T-cell (primary cell): ENCODE data around the gene KIF17. TPM values are rescaled to one million over a fixed set of nuclear protein-coding genes. Genes with fewer than 3 reads are reported as not detected.

ENCODE experiments used
- ATAC-seq, 4 experiments: fragments of 200-7000 bp in 3 of 4; fragments of 150-1000 bp in 1 of 4; cut with Tn5 transposase; replicated peaks in 1 of 4; 1 replicate in 3 of 4; 2 replicates in 1 of 4; pipeline ENCODE4 v1.10.0; 2021; ENCODE audit warnings: moderate library complexity in 3 of 4, mild to moderate bottlenecking in 2 of 4, moderate number of reproducible peaks in 1 of 4
- CTCF ChIA-PET, 2 donors: fragments of 300-600 bp; sonication (Branson Sonifier 250); formaldehyde crosslinking; loops; one replicate each; lab custom pipeline; 2022; ENCODE audit warnings: antibody characterized with exemption in 2 of 2; lab: Charles Lee
- POLR2A ChIA-PET, 2 donors: fragments of 300-600 bp; sonication (Branson Sonifier 250); formaldehyde crosslinking; loops; one replicate each; lab custom pipeline; 2022; ENCODE audit warnings: antibody characterized with exemption in 2 of 2; lab: Charles Lee
- DNase-seq, 35 experiments: peaks; one replicate each; pipeline versions ENCODE4 v3.0.0 to v3.0.0-alpha.2; 2013 to 2023
- H3K27ac ChIP-seq: one replicate; pipeline ENCODE4 v1.5.1; 2013; ENCODE audit warnings: low read length
- H3K27me3 ChIP-seq, 2 experiments: replicated peaks in 1 of 2; 1 replicate in 1 of 2; 2 replicates in 1 of 2; pipeline versions ENCODE4 v1.6.1 to v1.7.0; 2013; ENCODE audit warnings: low read length in 1 of 2, mixed read lengths in 1 of 2; ENCODE audit not compliant: control insufficient read depth in 2 of 2, insufficient read depth in 2 of 2; ENCODE audit errors: extremely low read depth in 1 of 2
- H3K36me3 ChIP-seq, 2 donors: 1 replicate in 1 of 2; 2 replicates in 1 of 2; pipeline versions ENCODE4 v1.6.1 to v1.7.0; 2013; ENCODE audit warnings: low read length in 1 of 2; ENCODE audit not compliant: control insufficient read depth in 2 of 2, insufficient read depth in 1 of 2; ENCODE audit errors: extremely low read depth in 1 of 2
- H3K4me1 ChIP-seq, 2 experiments: 1 replicate in 1 of 2; 2 replicates in 1 of 2; pipeline versions ENCODE4 v1.6.1 to v1.7.0; 2013; ENCODE audit warnings: low read length in 2 of 2, mixed read lengths in 1 of 2; ENCODE audit not compliant: insufficient read depth in 2 of 2, control insufficient read depth in 1 of 2; ENCODE audit errors: extremely low read depth in 1 of 2
- H3K4me3 ChIP-seq, 2 donors: 1 replicate in 1 of 2; 2 replicates in 1 of 2; pipeline versions ENCODE4 v1.5.1 to v1.7.0; 2013; ENCODE audit warnings: mild to moderate bottlenecking in 2 of 2, low read length in 1 of 2, moderate library complexity in 1 of 2; ENCODE audit not compliant: control insufficient read depth in 1 of 2; ENCODE audit errors: extremely low read depth in 1 of 2
- H3K9me3 ChIP-seq: 2 replicates; pipeline ENCODE4 v1.7.0; 2013
- H3K27ac Mint-ChIP-seq, 2 donors: one replicate each; pipeline ENCODE4 v1.8.0; 2020 to 2021; ENCODE audit warnings: mild to moderate bottlenecking in 2 of 2, mixed read lengths in 2 of 2
- H3K27me3 Mint-ChIP-seq, 2 donors: one replicate each; pipeline ENCODE4 v1.8.0; 2021 to 2022; ENCODE audit warnings: mixed read lengths in 2 of 2
- H3K36me3 Mint-ChIP-seq: one replicate; pipeline ENCODE4 v1.8.0; 2021; ENCODE audit warnings: mixed read lengths
- H3K4me1 Mint-ChIP-seq, 3 donors: one replicate each; pipeline ENCODE4 v1.8.0; 2020 to 2022; ENCODE audit warnings: mixed read lengths in 3 of 3, mild to moderate bottlenecking in 1 of 3
- H3K4me3 Mint-ChIP-seq, 3 donors: one replicate each; pipeline ENCODE4 v1.8.0; 2020 to 2022; ENCODE audit warnings: mild to moderate bottlenecking in 3 of 3, mixed read lengths in 3 of 3, moderate library complexity in 3 of 3
- H3K9me3 Mint-ChIP-seq, 3 donors: one replicate each; pipeline ENCODE4 v1.8.0; 2020 to 2022; ENCODE audit warnings: mixed read lengths in 3 of 3
- WGBS: methylation state at CpG from one replicate; pipeline ENCODE4 v1.1.5; 2013; ENCODE audit warnings: missing lambda C conversion rate; ENCODE audit not compliant: insufficient coverage; 5-methylcytosine and 5-hydroxymethylcytosine counted together
- total RNA-seq, 35 experiments: library from RNA in 6 of 35; stranded (reverse) in 6 of 35; fragments of 120-200 nt in 1 of 35; gene quantifications; one replicate each; pipeline versions ENCODE4 v1.2.1 to v1.2.4 and lab custom pipeline; 2013 to 2026

Gene KIF17
- total RNA-seq, 5 donors from 2014 or later (not counting 1 experiment from before 2014, with no cell fraction given) = not detected

DNA sequence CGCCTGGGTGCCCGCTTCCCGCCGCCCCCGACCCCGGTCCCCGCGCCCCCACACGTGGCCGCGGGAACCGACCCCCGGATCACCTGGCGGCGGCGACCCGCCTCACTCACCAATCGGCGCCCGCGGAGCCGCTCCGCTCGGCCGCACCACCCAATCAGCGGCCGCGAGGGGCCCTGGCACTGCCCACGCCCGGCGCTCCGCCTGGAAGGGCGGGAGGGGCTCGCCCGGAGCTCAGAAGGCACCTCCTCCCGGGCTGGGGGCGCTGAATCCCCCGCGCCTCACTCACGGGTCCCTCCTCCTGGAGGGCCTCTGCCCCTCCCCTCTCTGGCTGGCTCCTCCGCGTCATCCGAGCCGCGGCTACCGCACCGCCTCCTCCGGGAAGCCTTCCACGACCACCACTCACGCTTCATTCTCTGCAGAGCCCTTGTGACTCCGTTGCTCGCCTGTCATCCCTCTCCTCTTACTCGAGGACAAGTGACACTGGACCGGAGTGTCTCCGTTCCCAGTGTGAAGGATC, 14.3 kb upstream of the KIF17 start:
- Histone ChIP-seq H3K36me3 (no peaks in the 10 kb centered on the region), H3K4me3 (peak overlapping the region; percentile 64 to 93), H3K4me1 (peaks cover 3 to 33% of the 10 kb centered on the region in 2 experiments), H3K27ac (no peak overlapping the region), H3K27me3 (peaks cover 9 to 55% of the 10 kb centered on the region in 2 experiments), H3K9me3 (no peaks in the 10 kb centered on the region)
- ATAC-seq (peak; percentile 72 to 80 (median 78)), DNase-seq (peak in 27 of 35 experiments; percentile 19 to 61 (median 35))
- Mint-ChIP-seq H3K9me3 (no peaks in the 10 kb centered on the region), H3K27me3 (peaks cover 0 to 29% of the 10 kb centered on the region in 2 donors), H3K36me3 (peaks cover 7% of the 10 kb centered on the region), H3K4me1 (peaks cover 12 to 24% (median 23%) of the 10 kb centered on the region in 3 donors), H3K4me3 (peak overlapping the region; percentile 78 to 90 (median 81)), H3K27ac (no peak overlapping the region)
- CTCF ChIA-PET = no interaction called here
- WGBS = under 1% methylated on average over 48 of the region's 55 CpGs
- POLR2A ChIA-PET = no interaction called here

- H3K4me1 ChIP-seq = peaks cover 3 to 33% of the 10 kb centered on the region in 2 experiments
- WGBS = 9% methylated on average over 54 of the region's 62 CpGs
- H3K36me3 Mint-ChIP-seq = peaks cover 6% of the 10 kb centered on the region
- H3K27ac Mint-ChIP-seq = no peak overlapping the region
- no peaks in the 10 kb centered on the region for H3K9me3 Mint-ChIP-seq
- H3K4me3 Mint-ChIP-seq = peak overlapping the region; percentile 68 to 90 (median 71)
- H3K27me3 ChIP-seq = peaks cover 9 to 55% of the 10 kb centered on the region in 2 experiments
- H3K27me3 Mint-ChIP-seq = peaks cover 0 to 29% of the 10 kb centered on the region in 2 donors
- ChIA-PET POLR2A (interaction anchor here in 1 of 2 donors (0.6 kb wide), 1 partner anchor 55 kb away, joined by 5 read pairs; no protein-coding TSS in a partner anchor), CTCF (no interaction called here)
- H3K4me3 ChIP-seq = peak overlapping the region; percentile 26 to 57
- DNase-seq = peak in 6 of 35 experiments; percentile 7 to 39 (median 24)
- peaks cover 12 to 24% (median 23%) of the 10 kb centered on the region in 3 donors for H3K4me1 Mint-ChIP-seq
- no peaks in the 10 kb centered on the region for H3K36me3 ChIP-seq
- no peaks in the 10 kb centered on the region for H3K9me3 ChIP-seq
- H3K27ac ChIP-seq = no peak overlapping the region
- peak; percentile 18 to 31 (median 30) for ATAC-seq
Measured at GRCh38 chr1:20731057-20731991, 13.5 kb upstream of the KIF17 start.

DNA sequence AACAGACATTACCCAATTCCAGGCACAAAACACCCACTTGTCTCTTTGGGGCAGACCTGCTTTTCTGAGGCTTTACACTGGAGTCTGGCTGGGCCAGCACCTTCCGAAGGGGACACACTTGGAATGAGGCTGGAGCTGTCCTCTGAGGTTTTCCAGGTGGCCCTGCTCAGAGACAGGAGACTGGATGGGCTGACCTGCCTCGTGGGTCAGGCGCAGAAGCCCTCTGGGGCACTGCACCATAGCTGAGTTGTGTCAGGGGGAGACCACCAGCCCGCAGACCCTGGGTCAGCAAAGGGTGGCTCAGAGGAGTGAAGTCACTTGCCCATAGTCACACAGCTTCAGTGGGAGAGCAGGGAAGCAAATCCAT, 12.9 kb upstream of the KIF17 start:
- Histone ChIP-seq H3K4me1 (peaks cover 3 to 33% of the 10 kb centered on the region in 2 experiments), H3K4me3 (no peak overlapping the region), H3K27me3 (peaks cover 9 to 57% of the 10 kb centered on the region in 2 experiments), H3K27ac (no peak overlapping the region), H3K9me3 (no peaks in the 10 kb centered on the region), H3K36me3 (no peaks in the 10 kb centered on the region)
- Mint-ChIP-seq H3K4me1 (peaks cover 12 to 24% (median 23%) of the 10 kb centered on the region in 3 donors), H3K9me3 (no peaks in the 10 kb centered on the region), H3K36me3 (peaks cover 2% of the 10 kb centered on the region), H3K27me3 (peaks cover 0 to 29% of the 10 kb centered on the region in 2 donors), H3K4me3 (peak overlapping the region; percentile 68 to 90 (median 71)), H3K27ac (no peak overlapping the region)
- 78% methylated on average over 4 of the region's 4 CpGs for WGBS
- CTCF ChIA-PET = no interaction called here
- DNase-seq = peak in 1 of 35 experiments; percentile 14
- ATAC-seq = no peak
- POLR2A ChIA-PET = interaction anchor here (0.6 kb wide), 2 partner anchors 31 to 56 kb away, joined by 5 to 6 read pairs; no protein-coding TSS in a partner anchor

DNA sequence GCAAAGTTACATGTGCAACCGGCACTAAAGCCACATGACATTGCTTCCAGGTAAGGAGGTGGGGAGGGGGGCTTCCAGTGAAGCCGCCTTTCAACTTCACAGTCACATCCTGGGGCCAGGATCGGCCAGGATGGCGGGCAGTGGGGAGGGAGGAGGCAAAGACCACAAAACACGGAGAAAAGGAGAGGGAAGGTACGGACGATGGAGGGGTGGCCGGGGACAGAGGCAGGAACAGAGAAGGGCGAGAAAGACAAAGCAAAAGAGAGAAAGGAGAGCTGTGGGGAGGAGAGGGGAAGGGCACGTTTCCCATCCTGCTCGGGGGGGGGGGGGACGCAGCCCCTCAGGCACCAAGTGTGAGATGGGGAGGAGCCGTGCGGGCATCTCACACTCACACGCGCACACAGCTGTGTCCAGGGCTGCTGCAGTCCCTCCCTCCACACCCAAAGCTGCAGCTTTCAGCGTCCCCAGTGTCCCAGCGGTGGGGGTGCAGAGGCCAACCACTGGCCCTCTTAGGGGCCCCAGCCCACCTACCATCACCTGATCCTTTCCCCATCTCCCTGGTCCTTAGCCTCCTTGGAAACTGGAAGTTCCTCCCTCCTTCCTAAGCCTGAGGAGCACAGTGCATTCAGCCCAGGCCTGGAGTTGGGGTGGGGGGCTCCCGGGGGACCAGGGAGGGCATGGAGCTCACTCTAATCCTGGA, 12.3 kb upstream of the KIF17 start:
- Histone ChIP-seq H3K27ac (no peak overlapping the region), H3K27me3 (peaks cover 9 to 57% of the 10 kb centered on the region in 2 experiments), H3K4me3 (no peak overlapping the region), H3K36me3 (no peaks in the 10 kb centered on the region), H3K9me3 (no peaks in the 10 kb centered on the region), H3K4me1 (peaks cover 3 to 33% of the 10 kb centered on the region in 2 experiments)
- Mint-ChIP-seq H3K4me1 (peaks cover 12 to 24% (median 23%) of the 10 kb centered on the region in 3 donors), H3K27me3 (peaks cover 0 to 29% of the 10 kb centered on the region in 2 donors), H3K27ac (peak overlapping the region in 1 of 2 donors; percentile 46), H3K36me3 (no peaks in the 10 kb centered on the region), H3K4me3 (peak overlapping the region; percentile 56 to 90 (median 68)), H3K9me3 (no peaks in the 10 kb centered on the region)
- DNase-seq = peak in 1 of 35 experiments; percentile 14
- 16% methylated on average over 5 of the region's 19 CpGs for WGBS
- CTCF ChIA-PET = no interaction called here
- no peak for ATAC-seq
- POLR2A ChIA-PET = interaction anchor here (0.6 kb wide), 2 partner anchors 31 to 56 kb away, joined by 5 to 6 read pairs; no protein-coding TSS in a partner anchor

DNA sequence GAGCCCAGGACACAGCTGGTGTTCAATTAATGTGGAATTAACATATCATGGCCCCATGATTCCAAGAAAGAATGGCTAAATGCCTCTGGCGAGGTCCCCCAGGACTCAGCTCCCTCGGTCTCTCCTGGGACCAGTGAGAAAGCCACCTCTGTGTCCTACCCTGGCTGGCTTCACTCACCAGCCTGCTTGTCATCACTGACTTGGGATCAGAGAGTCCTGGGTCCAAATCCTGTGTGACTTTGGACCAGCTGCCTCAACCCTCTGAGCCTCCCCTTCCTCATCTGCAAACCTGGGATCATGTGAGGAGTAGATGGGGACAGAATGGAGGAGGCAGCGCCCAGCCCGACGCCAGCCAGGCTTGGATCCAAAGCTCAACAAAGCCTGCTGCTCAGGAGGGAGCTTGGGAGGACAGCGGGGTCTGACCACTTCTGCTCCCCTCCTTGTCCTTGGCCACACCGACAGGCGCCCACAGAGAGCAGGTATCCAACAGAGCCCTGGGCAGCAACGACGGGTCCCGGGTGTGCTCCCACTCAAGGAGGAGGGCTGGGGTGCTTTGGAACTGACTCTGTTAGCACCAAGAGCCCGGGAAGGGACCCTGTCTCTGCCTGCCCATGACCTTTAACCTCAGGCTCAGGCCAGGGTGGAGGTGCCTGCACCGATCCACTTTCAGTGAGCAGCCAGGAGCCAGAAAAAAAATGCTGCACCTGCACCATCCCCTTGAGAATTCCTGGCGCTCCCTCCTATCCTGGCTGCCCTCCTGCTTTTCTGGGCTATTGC, 11.5 kb upstream of the KIF17 start:
- ChIA-PET CTCF (no interaction called here), POLR2A (no interaction called here)
- Histone ChIP-seq H3K4me3 (no peak overlapping the region), H3K9me3 (no peaks in the 10 kb centered on the region), H3K36me3 (no peaks in the 10 kb centered on the region), H3K4me1 (peaks cover 3 to 33% of the 10 kb centered on the region in 2 experiments), H3K27me3 (peaks cover 9 to 57% of the 10 kb centered on the region in 2 experiments), H3K27ac (no peak overlapping the region)
- peaks cover 12 to 24% (median 23%) of the 10 kb centered on the region in 3 donors for H3K4me1 Mint-ChIP-seq
- H3K36me3 Mint-ChIP-seq = no peaks in the 10 kb centered on the region
- H3K27me3 Mint-ChIP-seq = peaks cover 0 to 29% of the 10 kb centered on the region in 2 donors
- no peaks in the 10 kb centered on the region for H3K9me3 Mint-ChIP-seq
- DNase-seq (peak in 1 of 35 experiments; percentile 17), ATAC-seq (no peak)
- no peak overlapping the region for H3K27ac Mint-ChIP-seq
- 64% methylated on average over 8 of the region's 14 CpGs for WGBS
- peak overlapping the region in 1 of 3 donors; percentile 90 for H3K4me3 Mint-ChIP-seq
